Measurements from ENCODE around the gene ZFHX2. TPM values are rescaled to one million over a fixed set of nuclear protein-coding genes. Genes with fewer than 3 reads are reported as not detected.

The ZFHX2 gene
- total RNA-seq, 1 donor from 2014 or later = 16.4 TPM

DNA sequence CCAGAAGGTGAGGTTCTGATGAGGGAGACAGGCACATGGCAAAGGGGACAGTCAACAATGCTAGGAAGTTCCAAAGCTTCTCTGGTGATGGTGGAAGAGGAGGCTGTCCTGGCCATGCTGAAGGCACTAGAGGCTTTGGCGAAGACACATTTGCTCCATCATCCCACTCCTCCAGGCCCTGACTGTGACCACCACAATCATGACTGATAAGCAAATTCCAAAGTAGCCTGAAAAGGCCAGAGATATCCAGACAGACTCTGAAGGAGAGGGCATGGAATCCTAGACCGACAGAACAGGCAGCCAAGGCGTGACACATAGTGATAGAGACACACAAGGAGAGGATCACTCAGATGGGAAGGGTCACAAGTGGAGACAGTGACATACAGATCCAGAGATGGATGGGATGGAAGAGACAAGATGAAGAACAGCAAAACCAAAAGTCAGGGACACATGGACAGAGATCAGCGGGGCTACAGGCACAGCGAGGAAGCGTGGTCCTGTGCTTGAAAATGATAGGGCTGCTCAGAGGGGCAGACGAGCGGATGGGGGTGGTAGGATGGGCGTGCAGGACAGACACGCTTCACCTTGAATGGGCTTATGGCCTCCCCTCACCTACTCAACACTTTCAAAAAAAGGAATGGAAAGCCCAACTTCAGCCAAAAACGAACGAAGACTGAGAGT lies 1.3 kb downstream of the ZFHX2 start:
- Mint-ChIP-seq H3K27ac (no peak overlapping the region), H3K9me3 (ENCODE audit: low read depth) (no peaks in the 10 kb centered on the region), H3K4me1 (ENCODE audit: low read depth) (peaks cover 7% of the 10 kb centered on the region), H3K36me3 (ENCODE audit: insufficient read depth) (no peaks in the 10 kb centered on the region), H3K27me3 (no peaks in the 10 kb centered on the region), H3K4me3 (ENCODE audit: low read depth) (no peak overlapping the region)
- no peak for DNase-seq (ENCODE audit: low spot score, unreplicated experiment)
- TF ChIP-seq, protein P1, sequence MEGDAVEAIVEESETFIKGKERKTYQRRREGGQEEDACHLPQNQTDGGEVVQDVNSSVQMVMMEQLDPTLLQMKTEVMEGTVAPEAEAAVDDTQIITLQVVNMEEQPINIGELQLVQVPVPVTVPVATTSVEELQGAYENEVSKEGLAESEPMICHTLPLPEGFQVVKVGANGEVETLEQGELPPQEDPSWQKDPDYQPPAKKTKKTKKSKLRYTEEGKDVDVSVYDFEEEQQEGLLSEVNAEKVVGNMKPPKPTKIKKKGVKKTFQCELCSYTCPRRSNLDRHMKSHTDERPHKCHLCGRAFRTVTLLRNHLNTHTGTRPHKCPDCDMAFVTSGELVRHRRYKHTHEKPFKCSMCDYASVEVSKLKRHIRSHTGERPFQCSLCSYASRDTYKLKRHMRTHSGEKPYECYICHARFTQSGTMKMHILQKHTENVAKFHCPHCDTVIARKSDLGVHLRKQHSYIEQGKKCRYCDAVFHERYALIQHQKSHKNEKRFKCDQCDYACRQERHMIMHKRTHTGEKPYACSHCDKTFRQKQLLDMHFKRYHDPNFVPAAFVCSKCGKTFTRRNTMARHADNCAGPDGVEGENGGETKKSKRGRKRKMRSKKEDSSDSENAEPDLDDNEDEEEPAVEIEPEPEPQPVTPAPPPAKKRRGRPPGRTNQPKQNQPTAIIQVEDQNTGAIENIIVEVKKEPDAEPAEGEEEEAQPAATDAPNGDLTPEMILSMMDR (IDR thresholded peaks at IDR 0.05; ENCODE audit: unreplicated experiment) = no peak

DNA sequence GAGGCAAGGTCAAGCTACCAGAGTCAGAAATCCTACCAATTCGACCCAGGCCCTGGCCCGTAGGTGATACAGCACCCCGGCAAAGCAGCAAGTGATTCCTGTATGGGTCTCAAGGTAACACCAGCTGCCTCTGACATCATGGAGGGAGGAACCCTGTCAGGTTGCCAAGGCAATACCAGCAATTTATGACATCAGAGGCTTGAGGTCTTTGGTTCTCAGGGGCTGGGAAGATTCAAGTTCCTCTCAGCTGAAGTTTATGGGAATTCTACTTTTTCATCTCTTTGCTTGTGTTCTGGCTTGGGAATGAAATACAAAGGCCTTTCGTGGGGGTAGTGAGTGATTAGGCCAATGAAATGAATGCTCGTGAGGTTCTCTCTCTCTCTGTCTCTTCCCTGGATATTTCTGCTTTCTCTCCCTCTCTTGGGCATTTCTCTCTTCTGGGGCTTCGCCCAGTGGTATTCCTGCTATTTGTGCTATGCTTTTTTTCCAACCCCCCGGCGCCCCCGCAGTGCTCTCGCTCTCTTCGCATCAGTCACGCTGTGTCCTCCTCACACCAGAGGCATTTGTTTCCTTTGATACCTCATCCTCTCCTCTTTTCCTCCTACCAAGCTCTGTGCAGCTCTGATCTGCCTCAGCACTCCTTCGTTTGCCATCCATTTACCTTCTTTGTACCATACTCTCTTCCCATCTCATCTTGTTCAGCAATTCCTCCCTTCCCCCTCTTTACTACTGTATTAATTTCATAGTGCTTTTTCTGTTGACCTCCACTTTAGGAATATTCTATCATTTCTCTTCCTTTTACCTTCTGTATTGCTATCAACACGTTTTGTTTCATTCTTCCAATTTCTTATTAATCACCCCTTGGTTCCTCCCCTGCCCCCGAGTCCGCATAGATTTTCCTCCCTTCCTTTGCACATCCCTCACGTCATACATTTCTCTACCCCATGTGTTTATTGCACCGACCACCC lies 2.9 kb downstream of the ZFHX2 start:
- TF ChIP-seq, protein P1 (IDR thresholded peaks at IDR 0.05; ENCODE audit: unreplicated experiment) = no peak
- peaks cover 18% of the 10 kb centered on the region for H3K4me1 Mint-ChIP-seq (ENCODE audit: low read depth)
- no peaks in the 10 kb centered on the region for H3K27me3 Mint-ChIP-seq
- no peaks in the 10 kb centered on the region for H3K9me3 Mint-ChIP-seq (ENCODE audit: low read depth)
- H3K4me3 Mint-ChIP-seq (ENCODE audit: low read depth) = no peak overlapping the region
- no peaks in the 10 kb centered on the region for H3K36me3 Mint-ChIP-seq (ENCODE audit: insufficient read depth)
- no peak for DNase-seq (ENCODE audit: low spot score, unreplicated experiment)
- H3K27ac Mint-ChIP-seq = no peak overlapping the region

DNA sequence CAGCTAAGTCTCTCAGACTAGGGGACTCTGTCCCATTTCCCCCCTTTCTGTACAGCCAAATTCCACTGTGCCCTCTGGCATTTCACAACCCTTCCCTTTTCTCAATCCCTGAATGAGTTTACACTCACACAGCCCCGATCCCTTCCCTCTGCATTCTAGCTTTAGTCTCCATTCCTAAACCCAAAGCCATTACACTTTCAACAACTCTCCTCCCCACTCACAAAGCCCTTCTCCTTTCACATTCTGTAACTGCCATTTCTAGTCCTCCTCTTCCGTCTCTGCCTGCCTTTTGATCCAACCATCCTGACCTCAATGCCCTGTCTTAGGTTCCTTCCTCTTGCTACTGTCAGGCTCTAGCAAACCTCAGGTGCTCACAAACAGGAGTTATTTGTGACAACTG lies 3.6 kb downstream of the ZFHX2 start:
- Mint-ChIP-seq H3K27me3 (no peaks in the 10 kb centered on the region), H3K4me1 (ENCODE audit: low read depth) (peaks cover 18% of the 10 kb centered on the region), H3K4me3 (ENCODE audit: low read depth) (no peak overlapping the region), H3K9me3 (ENCODE audit: low read depth) (no peaks in the 10 kb centered on the region), H3K36me3 (ENCODE audit: insufficient read depth) (peaks cover 2% of the 10 kb centered on the region), H3K27ac (no peak overlapping the region)
- DNase-seq (ENCODE audit: low spot score, unreplicated experiment) = no peak
- TF ChIP-seq, protein P1 (IDR thresholded peaks at IDR 0.05; ENCODE audit: unreplicated experiment) = no peak

DNA sequence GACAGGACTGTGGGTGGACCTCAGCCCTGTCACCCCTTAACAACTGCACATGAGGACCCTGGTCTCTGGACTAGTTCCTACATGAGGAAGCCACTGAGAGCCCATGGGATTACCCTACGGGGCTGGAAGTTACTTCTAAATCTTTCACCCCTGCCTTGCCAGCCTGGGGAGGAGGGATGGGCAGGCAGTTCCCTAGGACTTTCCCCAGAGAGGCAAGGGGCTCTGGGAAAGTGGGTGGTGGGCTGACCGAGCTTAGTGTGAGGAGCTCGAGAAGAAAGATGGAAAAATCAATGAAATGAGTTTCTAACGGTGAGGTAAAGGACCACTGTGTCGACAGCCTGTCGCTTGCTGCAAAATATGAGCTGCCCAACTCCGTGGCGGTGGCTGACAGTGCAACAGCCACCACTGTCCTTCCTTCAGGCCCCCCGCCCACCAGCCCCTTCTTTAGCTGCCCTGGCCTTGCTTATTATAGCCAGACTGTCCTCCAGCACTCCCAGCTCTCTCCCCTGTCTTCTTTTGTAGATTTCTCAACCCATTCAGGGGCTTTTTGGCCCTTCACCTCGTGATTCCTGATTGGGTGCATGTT lies 5.0 kb downstream of the ZFHX2 start:
- H3K27me3 Mint-ChIP-seq = no peaks in the 10 kb centered on the region
- H3K27ac Mint-ChIP-seq = no peak overlapping the region
- no peak for DNase-seq (ENCODE audit: low spot score, unreplicated experiment)
- peaks cover 2% of the 10 kb centered on the region for H3K36me3 Mint-ChIP-seq (ENCODE audit: insufficient read depth)
- H3K9me3 Mint-ChIP-seq (ENCODE audit: low read depth) = no peaks in the 10 kb centered on the region
- no peak overlapping the region for H3K4me3 Mint-ChIP-seq (ENCODE audit: low read depth)
- H3K4me1 Mint-ChIP-seq (ENCODE audit: low read depth) = peaks cover 15% of the 10 kb centered on the region
- TF ChIP-seq, protein P1 (IDR thresholded peaks at IDR 0.05; ENCODE audit: unreplicated experiment) = no peak

DNA sequence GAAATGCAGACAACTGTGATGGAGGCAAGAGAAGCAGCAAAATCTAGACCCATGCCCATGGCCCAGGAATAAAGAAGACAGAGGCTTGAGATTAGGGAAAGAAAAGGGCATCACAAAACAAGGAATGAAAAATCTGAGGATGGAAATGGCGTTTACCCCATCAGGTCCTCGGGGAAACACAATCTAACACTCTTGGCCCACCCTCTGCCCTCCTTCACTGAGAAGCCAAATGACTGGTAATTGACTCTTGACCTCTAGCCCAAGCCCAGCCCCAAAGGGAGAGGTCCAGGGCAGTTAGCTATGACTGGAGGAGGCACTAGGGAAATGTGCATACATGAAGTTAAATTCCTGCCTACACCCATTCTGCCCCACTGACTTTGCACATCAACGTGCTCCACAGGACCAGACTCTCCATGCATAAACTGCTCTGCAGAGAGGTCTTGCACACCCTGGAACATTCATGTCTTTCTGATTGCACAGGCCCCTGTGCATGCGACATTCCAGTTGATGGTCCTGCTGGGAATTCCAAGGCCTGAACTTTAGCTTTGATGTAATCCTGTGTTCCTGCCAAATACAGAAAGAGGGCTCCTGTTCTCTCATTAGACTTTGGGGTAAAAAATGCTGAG lies 5.7 kb downstream of the ZFHX2 start:
- Mint-ChIP-seq H3K36me3 (ENCODE audit: insufficient read depth) (peaks cover 2% of the 10 kb centered on the region), H3K4me1 (ENCODE audit: low read depth) (peaks cover 15% of the 10 kb centered on the region), H3K9me3 (ENCODE audit: low read depth) (no peaks in the 10 kb centered on the region), H3K27ac (no peak overlapping the region), H3K27me3 (no peaks in the 10 kb centered on the region), H3K4me3 (ENCODE audit: low read depth) (no peak overlapping the region)
- DNase-seq (ENCODE audit: low spot score, unreplicated experiment) = no peak
- TF ChIP-seq, protein P1 (IDR thresholded peaks at IDR 0.05; ENCODE audit: unreplicated experiment) = no peak

All from progenitor cell of endocrine pancreas (in vitro differentiated cells).